PC-3 (cell line): Measurements from ENCODE around the gene GSTA2. TPM values are rescaled to one million over a fixed set of nuclear protein-coding genes. Genes with fewer than 3 reads are reported as not detected.
"Not testable (repeated sequence)": the region's sequence is repeated elsewhere in the genome, so short reads cannot be mapped to it uniquely, and the experiment has no call there.

ENCODE experiments used
- ATAC-seq: fragments of 200-7000 bp; cut with Tn5 transposase; 2 replicates; pipeline ENCODE4 v1.9.1; 2020; ENCODE audit warnings: mild to moderate bottlenecking, moderate library complexity
- BruUV-seq: library from RNA; stranded (reverse); fragments of 400-500 nt; replicated peaks from 2 replicates; lab custom pipeline; 2021; lab: Mats Ljungman, UMichigan
- CTCF ChIA-PET: fragments of 300-600 bp; sonication (Branson Sonifier 250); formaldehyde crosslinking; loops from one replicate; lab custom pipeline; 2022; ENCODE audit warnings: antibody characterized with exemption; lab: Charles Lee
- POLR2A ChIA-PET: fragments of 300-600 bp; sonication (Branson Sonifier 250); formaldehyde crosslinking; loops from one replicate; lab custom pipeline; 2022; ENCODE audit warnings: antibody characterized with exemption; ENCODE audit not compliant: unreplicated experiment; lab: Charles Lee
- DNase-seq: peaks from one replicate; pipeline ENCODE4 v3.0.0-alpha.2; 2015
- H2AFZ ChIP-seq: fragments of 300-600 bp; sonication (generic); 2 replicates; pipeline ENCODE4 v1.6.0; 2016; ENCODE audit warnings: antibody characterized with exemption, low read length
- H3F3A ChIP-seq: fragments of 300-600 bp; sonication (generic); one replicate; pipeline ENCODE4 v1.6.0; 2017; ENCODE audit warnings: antibody characterized with exemption, low read length, control low read depth, mild to moderate bottlenecking; ENCODE audit not compliant: unreplicated experiment
- H3K27ac ChIP-seq: fragments of 300-600 bp; sonication (generic); 2 replicates; pipeline ENCODE4 v1.5.1; 2016; ENCODE audit warnings: mild to moderate bottlenecking, low read length
- H3K27me3 ChIP-seq: fragments of 300-600 bp; sonication (generic); 2 replicates; pipeline ENCODE4 v1.6.1; 2016; ENCODE audit warnings: low read length, mixed read lengths
- H3K36me3 ChIP-seq: fragments of 300-600 bp; sonication (generic); 2 replicates; pipeline ENCODE4 v1.6.1; 2016; ENCODE audit warnings: low read depth, mixed run types, low read length, mixed read lengths
- H3K4me1 ChIP-seq: fragments of 300-600 bp; sonication (generic); 2 replicates; pipeline ENCODE4 v1.5.1; 2016; ENCODE audit warnings: low read length; ENCODE audit not compliant: insufficient read depth
- H3K4me2 ChIP-seq: fragments of 300-600 bp; sonication (generic); 2 replicates; pipeline ENCODE4 v1.6.0; 2016; ENCODE audit warnings: low read length
- H3K4me3 ChIP-seq: fragments of 300-600 bp; sonication (generic); 2 replicates; pipeline ENCODE4 v1.5.1; 2016; ENCODE audit warnings: mild to moderate bottlenecking, low read length, mixed read lengths
- H3K79me2 ChIP-seq: fragments of 300-600 bp; sonication (generic); 2 replicates; pipeline ENCODE4 v1.6.1; 2017; ENCODE audit warnings: low read length, mixed read lengths
- H3K9ac ChIP-seq: fragments of 300-600 bp; sonication (generic); 2 replicates; pipeline ENCODE4 v1.6.0; 2016; ENCODE audit warnings: mild to moderate bottlenecking, low read length
- H3K9me2 ChIP-seq: fragments of 300-600 bp; sonication (generic); replicated peaks from 2 replicates; pipeline ENCODE4 v1.6.1; 2016; ENCODE audit warnings: mixed run types, low read length, mixed read lengths
- H3K9me3 ChIP-seq: fragments of 300-600 bp; sonication (generic); 2 replicates; pipeline ENCODE4 v1.6.1; 2016; ENCODE audit warnings: low read length, mixed read lengths
- H4K20me1 ChIP-seq: fragments of 300-600 bp; sonication (generic); 2 replicates; pipeline ENCODE4 v1.6.1; 2016; ENCODE audit warnings: low read length, mixed read lengths
- EZH2 ChIP-seq: fragments of 300-600 bp; sonication (generic); IDR thresholded peaks from one replicate; pipeline ENCODE4 v1.6.1; 2017; ENCODE audit warnings: antibody characterized with exemption, mild to moderate bottlenecking, low read length; ENCODE audit not compliant: unreplicated experiment
- EZH2phosphoT487 ChIP-seq: fragments of 300-600 bp; sonication (generic); IDR thresholded peaks from 2 replicates; pipeline ENCODE4 v1.6.1; 2018; ENCODE audit warnings: mild to moderate bottlenecking, antibody characterized with exemption, low read length, borderline replicate concordance
- intact Hi-C: fragments of 100-400 bp; cut with micrococcal nuclease; formaldehyde crosslinking; loops from 2 replicates; pipeline ENCODE4 v1.9.0; 2023
- total RNA-seq: library from RNA; depleted of rRNA; stranded (reverse); fragments of >200 nt; gene quantifications from 2 replicates; pipeline ENCODE4 v1.2.3, GENCODE V29; 2014
- TF ChIP-seq, protein P1 (sequence below): fragments of 300-600 bp; sonication (generic); conservative IDR thresholded peaks from 2 replicates; pipeline ENCODE4 v1.5.1; 2017; ENCODE audit warnings: antibody characterized with exemption, low read depth, mild to moderate bottlenecking, low read length

GSTA2 gene
- total RNA-seq, 1 experiment from 2014 or later: not detected

DNA sequence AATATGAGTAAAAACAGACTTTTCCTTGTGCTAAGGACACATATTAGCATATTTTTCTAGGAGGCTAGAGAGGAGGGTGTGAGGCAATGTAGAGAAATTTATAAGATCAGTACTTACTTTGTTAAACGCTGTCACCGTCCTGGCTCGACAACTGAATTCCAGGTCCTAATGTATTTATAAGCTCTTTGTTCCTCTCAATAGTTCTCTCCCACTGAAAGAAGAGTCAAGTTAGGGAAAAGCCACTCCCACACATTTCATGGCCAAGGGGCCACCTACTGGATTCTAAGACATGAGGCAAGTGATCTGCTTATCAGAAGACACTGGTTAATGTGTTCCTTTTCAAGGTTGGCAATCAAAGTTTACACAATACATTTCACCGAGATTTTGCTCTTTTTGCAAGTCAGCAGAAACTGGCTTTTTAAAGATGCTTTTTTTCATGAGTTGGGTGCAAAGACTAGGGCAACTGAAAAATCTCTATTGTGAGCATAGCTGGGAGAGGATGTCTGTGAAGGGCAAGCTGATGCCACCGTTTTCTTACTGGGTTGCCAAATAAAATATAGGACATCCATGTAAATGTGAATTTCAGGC is 40.5 kb upstream of the GSTA2 start, which contains the start of gene GSTA1:
Gene GSTA1 (minus strand): TSS at position 149 of the 588 bp plus-strand sequence. CDS start 4,549 bp downstream, outside the sequence.
- H3F3A ChIP-seq, H4K20me1 ChIP-seq, POLR2A ChIA-PET, H3K36me3 ChIP-seq, H3K4me2 ChIP-seq, H3K9me2 ChIP-seq, H3K4me3 ChIP-seq, H3K9ac ChIP-seq, BruUV-seq, CTCF ChIA-PET, H3K9me3 ChIP-seq, intact Hi-C loops, H3K79me2 ChIP-seq, H3K27me3 ChIP-seq, H3K27ac ChIP-seq, H3K4me1 ChIP-seq, H2AFZ ChIP-seq: not testable (repeated sequence)
- TF ChIP-seq, protein P1, sequence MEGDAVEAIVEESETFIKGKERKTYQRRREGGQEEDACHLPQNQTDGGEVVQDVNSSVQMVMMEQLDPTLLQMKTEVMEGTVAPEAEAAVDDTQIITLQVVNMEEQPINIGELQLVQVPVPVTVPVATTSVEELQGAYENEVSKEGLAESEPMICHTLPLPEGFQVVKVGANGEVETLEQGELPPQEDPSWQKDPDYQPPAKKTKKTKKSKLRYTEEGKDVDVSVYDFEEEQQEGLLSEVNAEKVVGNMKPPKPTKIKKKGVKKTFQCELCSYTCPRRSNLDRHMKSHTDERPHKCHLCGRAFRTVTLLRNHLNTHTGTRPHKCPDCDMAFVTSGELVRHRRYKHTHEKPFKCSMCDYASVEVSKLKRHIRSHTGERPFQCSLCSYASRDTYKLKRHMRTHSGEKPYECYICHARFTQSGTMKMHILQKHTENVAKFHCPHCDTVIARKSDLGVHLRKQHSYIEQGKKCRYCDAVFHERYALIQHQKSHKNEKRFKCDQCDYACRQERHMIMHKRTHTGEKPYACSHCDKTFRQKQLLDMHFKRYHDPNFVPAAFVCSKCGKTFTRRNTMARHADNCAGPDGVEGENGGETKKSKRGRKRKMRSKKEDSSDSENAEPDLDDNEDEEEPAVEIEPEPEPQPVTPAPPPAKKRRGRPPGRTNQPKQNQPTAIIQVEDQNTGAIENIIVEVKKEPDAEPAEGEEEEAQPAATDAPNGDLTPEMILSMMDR: peak; percentile 48
- ATAC-seq (peak; percentile 24; the same call in 1 of the 2 replicates), DNase-seq (peak; percentile 28)

DNA sequence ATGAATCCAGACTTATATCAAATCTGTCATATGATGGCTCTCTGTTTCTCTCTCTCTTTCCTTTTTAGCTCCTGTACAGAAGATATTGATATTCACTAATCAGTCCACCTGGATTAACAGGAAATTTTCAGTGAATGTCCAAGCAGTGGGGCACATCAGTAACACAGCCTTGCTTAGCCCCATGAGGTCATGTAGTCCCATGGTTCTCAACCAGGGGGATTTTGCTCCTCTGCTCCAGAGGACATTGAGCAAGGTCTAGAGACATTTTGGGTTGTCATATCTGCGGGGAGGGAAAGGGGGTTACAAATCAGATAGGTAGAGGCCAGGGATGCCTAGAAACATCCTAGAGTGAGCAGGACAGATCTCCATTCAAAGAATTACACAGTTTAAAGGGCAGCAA is 39.5 kb upstream of the GSTA2 start:
- Histone ChIP-seq H3K9me2 (no peaks in the 10 kb centered on the region), H3K79me2 (no peaks in the 10 kb centered on the region), H3K4me3 (no peak overlapping the region), H4K20me1 (no peaks in the 10 kb centered on the region), H3K4me2 (no peak overlapping the region), H3K36me3 (no peaks in the 10 kb centered on the region), H3K9ac (no peak overlapping the region), H3K9me3 (no peaks in the 10 kb centered on the region), H3F3A (no peaks in the 10 kb centered on the region), H3K4me1 (no peaks in the 10 kb centered on the region), H2AFZ (no peak overlapping the region), H3K27ac (no peak overlapping the region), H3K27me3 (no peaks in the 10 kb centered on the region)
- ATAC-seq (no peak), DNase-seq (no peak)
- intact Hi-C loops: no loop called here
- BruUV-seq: no TSS peak
- ChIA-PET CTCF (no interaction called here), POLR2A (no interaction called here)
- TF ChIP-seq EZH2phosphoT487 (no peak), EZH2 (no peak)
- TF ChIP-seq, protein P1: no peak

DNA sequence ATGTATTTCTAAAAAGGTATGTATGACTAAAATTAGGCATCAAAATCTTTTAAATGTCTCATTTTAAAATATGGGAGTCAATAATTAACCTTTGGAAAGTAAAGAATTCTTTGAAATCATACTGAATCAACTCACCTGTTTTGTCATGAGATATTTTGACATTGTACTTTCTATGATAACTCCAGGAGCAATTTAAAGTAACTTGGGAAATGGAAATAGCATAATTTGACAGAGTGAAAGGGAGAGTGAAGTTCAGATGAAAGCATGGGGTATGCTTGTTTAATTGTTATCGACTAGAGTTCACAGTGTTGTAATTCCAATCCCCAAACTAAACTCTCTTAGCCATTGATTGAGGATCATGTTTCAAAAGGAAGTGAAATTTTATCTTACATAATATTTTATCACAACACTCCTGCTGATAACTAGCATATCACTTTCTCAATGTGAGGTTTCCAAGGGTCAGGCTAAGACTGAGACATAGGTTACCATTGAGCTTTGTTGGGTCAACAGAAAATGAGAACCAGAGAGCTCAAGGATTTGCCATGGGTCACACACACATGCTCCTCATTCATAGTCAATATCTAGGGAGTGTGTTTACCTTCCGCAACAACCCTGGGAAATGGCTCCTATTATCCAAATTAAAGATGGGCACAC is 38.0 kb upstream of the GSTA2 start:
- no peak for ATAC-seq
- H3K79me2 ChIP-seq: no peaks in the 10 kb centered on the region
- H3F3A ChIP-seq: no peaks in the 10 kb centered on the region
- H3K9ac ChIP-seq: no peak overlapping the region
- H4K20me1 ChIP-seq: no peaks in the 10 kb centered on the region
- ChIA-PET POLR2A (interaction anchor here (0.6 kb wide), 1 partner anchor 37 kb away, joined by 5 read pairs; no protein-coding TSS in a partner anchor), CTCF (no interaction called here)
- H3K4me2 ChIP-seq: no peak overlapping the region
- H3K27ac ChIP-seq: no peak overlapping the region
- no peak overlapping the region for H3K4me3 ChIP-seq
- no peaks in the 10 kb centered on the region for H3K27me3 ChIP-seq
- no peak for DNase-seq
- H3K9me3 ChIP-seq: no peaks in the 10 kb centered on the region
- H3K9me2 ChIP-seq: no peaks in the 10 kb centered on the region
- TF ChIP-seq EZH2phosphoT487 (no peak), EZH2 (no peak)
- TF ChIP-seq, protein P1: no peak
- H3K4me1 ChIP-seq: no peaks in the 10 kb centered on the region
- no peak overlapping the region for H2AFZ ChIP-seq
- intact Hi-C loops: no loop called here
- H3K36me3 ChIP-seq: no peaks in the 10 kb centered on the region
- no TSS peak for BruUV-seq

DNA sequence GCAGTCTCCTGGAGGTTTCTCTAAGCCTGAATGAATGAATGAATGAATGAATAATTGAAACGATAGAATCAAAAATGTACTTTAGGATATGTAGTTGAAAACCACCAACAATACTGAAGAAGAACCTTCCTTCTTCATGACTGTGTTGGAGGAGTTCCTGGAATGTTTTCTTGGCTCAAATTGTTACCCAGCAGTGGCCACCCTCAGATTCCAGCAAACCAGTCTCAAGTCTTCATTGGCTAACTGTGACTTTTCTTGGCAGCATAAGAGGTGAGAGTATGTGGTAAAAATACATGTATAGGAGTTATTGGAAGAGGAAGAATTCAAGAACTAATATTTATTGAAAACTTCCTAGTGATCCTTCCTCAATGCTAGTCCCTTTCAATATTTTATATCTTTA is 36.0 kb upstream of the GSTA2 start:
- H3K4me3 ChIP-seq, CTCF ChIA-PET, DNase-seq, POLR2A ChIA-PET, H3K79me2 ChIP-seq, H3K27me3 ChIP-seq, H4K20me1 ChIP-seq, ATAC-seq, intact Hi-C loops, BruUV-seq, H2AFZ ChIP-seq, H3K27ac ChIP-seq, H3K9me3 ChIP-seq, H3K9me2 ChIP-seq, H3K4me1 ChIP-seq, H3K4me2 ChIP-seq, H3K9ac ChIP-seq, H3K36me3 ChIP-seq, H3F3A ChIP-seq: not testable (repeated sequence)
